SK-N-MC (cell line): ENCODE measurements around the gene PPP1R2C.
A peak's percentile ranks its signal among the peaks of the same experiment; 100 is the strongest.

ENCODE experiments used
- DNase-seq: peaks from one replicate; pipeline ENCODE4 v3.0.0-alpha.2; 2011; ENCODE audit warnings: low read depth, low spot score
- H3K27ac ChIP-seq: fragments of 200-600 bp; sonication (generic); 2 replicates; pipeline ENCODE4 v1.5.1; 2016; ENCODE audit warnings: mixed run types
- H3K36me3 ChIP-seq: fragments of 200-600 bp; sonication (generic); 2 replicates; pipeline ENCODE4 v1.6.1; 2017; ENCODE audit warnings: antibody characterized with exemption, low read length, mixed read lengths; ENCODE audit not compliant: insufficient read depth
- H3K4me3 ChIP-seq: fragments of 200-600 bp; sonication (generic); 2 replicates; pipeline ENCODE4 v1.5.1; 2016
- H3K9ac ChIP-seq: fragments of 200-600 bp; sonication (generic); 2 replicates; pipeline ENCODE4 v1.8.0; 2017; ENCODE audit warnings: mixed run types, mixed read lengths; ENCODE audit not compliant: insufficient read length
- H3K9me3 ChIP-seq: fragments of 200-600 bp; sonication (generic); 2 replicates; pipeline ENCODE4 v1.6.1; 2017; ENCODE audit warnings: low read depth, mild to moderate bottlenecking, antibody characterized with exemption, low read length, moderate library complexity, mixed read lengths
- EZH2 ChIP-seq: fragments of 200-600 bp; sonication (generic); IDR thresholded peaks from one replicate; pipeline ENCODE4 v1.6.1; 2017; ENCODE audit warnings: antibody characterized with exemption
- FOXP2 ChIP-seq: optimal IDR thresholded peaks from 2 replicates; pipeline ENCODE3; 2011; ENCODE audit warnings: mild to moderate bottlenecking, moderate library complexity; ENCODE audit not compliant: insufficient read depth; ENCODE audit errors: extremely low read length, control extremely low read depth
- POLR2AphosphoS5 ChIP-seq: IDR thresholded peaks from 2 replicates; pipeline ENCODE4 v1.6.1; 2012; ENCODE audit warnings: mild to moderate bottlenecking, low read depth, low read length, borderline replicate concordance

Gene PPP1R2C

DNA sequence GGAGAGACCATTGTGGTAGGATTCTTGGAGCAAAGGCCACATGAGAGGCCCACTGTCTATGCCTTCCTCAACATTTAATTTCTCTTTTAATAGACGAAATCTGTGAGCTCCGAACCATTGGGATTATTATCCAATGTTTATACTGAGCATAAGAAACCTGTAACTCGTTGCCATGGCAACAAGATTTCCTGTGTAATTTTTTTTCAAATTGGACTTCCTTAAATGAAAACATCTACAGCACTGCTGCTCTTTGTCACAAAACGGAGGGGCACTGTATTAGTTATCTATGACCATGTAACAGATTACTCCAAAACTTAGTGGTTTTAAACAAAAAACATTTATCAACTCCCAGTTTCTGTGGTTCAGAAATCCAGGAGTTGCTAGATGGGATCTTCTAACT, 38.7 kb downstream of the PPP1R2C start:
- Histone ChIP-seq H3K27ac (no peak overlapping the region), H3K36me3 (no peaks in the 10 kb centered on the region), H3K9ac (no peak overlapping the region), H3K9me3 (no peaks in the 10 kb centered on the region), H3K4me3 (no peak overlapping the region)
- peak; percentile 34 for DNase-seq
- TF ChIP-seq FOXP2 = no peak
- no peak for TF ChIP-seq EZH2
- TF ChIP-seq POLR2AphosphoS5 = no peak

DNA sequence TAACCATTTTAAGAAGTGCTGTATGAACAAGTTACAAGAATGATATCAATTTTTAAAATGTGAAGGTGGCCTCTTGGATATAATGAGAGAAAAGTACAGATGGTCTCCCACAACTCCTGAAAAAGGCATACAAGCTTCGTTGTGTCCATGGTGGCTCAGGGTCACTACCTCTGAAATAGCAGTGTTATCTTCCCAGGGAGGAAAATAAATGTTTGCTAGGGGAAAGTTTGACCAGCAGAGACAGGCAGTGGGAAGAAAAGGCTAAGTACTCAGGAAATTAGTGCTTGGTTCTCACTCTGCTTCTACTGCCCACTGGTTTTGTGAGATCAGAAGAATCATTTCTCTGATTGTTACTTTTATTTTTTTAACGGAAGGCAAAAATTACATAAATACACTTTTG, 39.4 kb downstream of the PPP1R2C start:
- no peak for TF ChIP-seq FOXP2
- no peak for TF ChIP-seq POLR2AphosphoS5
- TF ChIP-seq EZH2 = no peak
- H3K9ac ChIP-seq = no peak overlapping the region
- no peak overlapping the region for H3K4me3 ChIP-seq
- no peak overlapping the region for H3K27ac ChIP-seq
- no peaks in the 10 kb centered on the region for H3K9me3 ChIP-seq
- no peaks in the 10 kb centered on the region for H3K36me3 ChIP-seq
- no peak for DNase-seq

GRCh38 chrX:42735250-42735649, 42.7 kb downstream of the PPP1R2C start:
- Histone ChIP-seq H3K9ac (no peak overlapping the region), H3K27ac (no peak overlapping the region), H3K9me3 (no peaks in the 10 kb centered on the region), H3K36me3 (no peaks in the 10 kb centered on the region), H3K4me3 (no peak overlapping the region)
- TF ChIP-seq POLR2AphosphoS5 (no peak), EZH2 (no peak), FOXP2 (no peak)
- DNase-seq = no peak

DNA sequence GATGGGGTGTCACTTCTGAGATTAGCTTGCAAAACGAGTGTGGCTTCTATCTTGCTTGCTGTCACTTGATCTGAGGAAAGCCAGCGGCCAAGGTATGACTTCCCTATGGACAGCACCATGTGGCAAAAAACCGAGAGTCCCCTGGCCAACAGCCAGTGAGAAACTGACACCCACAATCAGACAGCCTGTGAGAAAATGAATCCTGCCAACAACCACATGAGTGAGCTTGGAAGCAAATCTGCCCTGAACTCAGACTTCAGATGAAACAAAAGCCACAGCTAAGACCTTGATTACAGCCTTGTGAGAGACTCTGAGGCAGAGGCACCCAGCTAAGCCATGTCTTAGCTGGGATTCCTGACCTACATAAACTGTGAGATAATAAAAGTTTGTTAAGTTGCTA, 45.5 kb downstream of the PPP1R2C start:
- Histone ChIP-seq H3K27ac (no peak overlapping the region), H3K36me3 (no peaks in the 10 kb centered on the region), H3K4me3 (no peak overlapping the region), H3K9me3 (no peaks in the 10 kb centered on the region), H3K9ac (no peak overlapping the region)
- DNase-seq = no peak
- TF ChIP-seq POLR2AphosphoS5 (no peak), FOXP2 (no peak), EZH2 (no peak)
